ENCODE measurements around the gene NCOA3. TPM values are rescaled to one million over a fixed set of nuclear protein-coding genes. Genes with fewer than 3 reads are reported as not detected.

The NCOA3 gene
- total RNA-seq, 1 donor: 44.5 TPM

GRCh38 chr20:47612670-47613069, 111.0 kb downstream of the NCOA3 start:
- H2AFZ ChIP-seq (ENCODE audit: low read length): no peak overlapping the region
- DNase-seq (ENCODE audit: insufficient read length, low spot score, missing footprints): no peak
- H3K36me3 ChIP-seq (ENCODE audit: insufficient read depth, low read length): no peaks in the 10 kb centered on the region
- H4K20me1 ChIP-seq (ENCODE audit: insufficient read depth, low read length): no peaks in the 10 kb centered on the region
- H3K79me2 ChIP-seq (ENCODE audit: insufficient read depth, low read length): peaks cover 35% of the 10 kb centered on the region
- peaks cover 11% of the 10 kb centered on the region for H3K4me1 ChIP-seq (ENCODE audit: insufficient read depth, low read length)
- no peak for TF ChIP-seq CTCF (IDR thresholded peaks at IDR 0.05; ENCODE audit: extremely low read depth, low read depth, low read length)
- no peak overlapping the region for H3K4me2 ChIP-seq (ENCODE audit: insufficient read depth, low read length)
- no peaks in the 10 kb centered on the region for H3K27me3 ChIP-seq (ENCODE audit: insufficient read depth, low read length)
- no peak overlapping the region for H3K27ac ChIP-seq (ENCODE audit: low read depth, low read length)
- no peak overlapping the region for H3K4me3 ChIP-seq (ENCODE audit: insufficient read depth, low read length)
- no peaks in the 10 kb centered on the region for H3K9me3 ChIP-seq (ENCODE audit: low read depth, low read length)

GRCh38 chr20:47614703-47615309, 113.1 kb downstream of the NCOA3 start:
- Histone ChIP-seq H3K79me2 (ENCODE audit: insufficient read depth, low read length) (peaks cover 31% of the 10 kb centered on the region), H3K4me3 (ENCODE audit: insufficient read depth, low read length) (no peak overlapping the region), H3K27ac (ENCODE audit: low read depth, low read length) (no peak overlapping the region), H4K20me1 (ENCODE audit: insufficient read depth, low read length) (no peaks in the 10 kb centered on the region), H3K4me1 (ENCODE audit: insufficient read depth, low read length) (peaks cover 11% of the 10 kb centered on the region), H3K27me3 (ENCODE audit: insufficient read depth, low read length) (no peaks in the 10 kb centered on the region), H3K9me3 (ENCODE audit: low read depth, low read length) (no peaks in the 10 kb centered on the region), H3K36me3 (ENCODE audit: insufficient read depth, low read length) (no peaks in the 10 kb centered on the region), H2AFZ (ENCODE audit: low read length) (no peak overlapping the region), H3K4me2 (ENCODE audit: insufficient read depth, low read length) (no peak overlapping the region)
- TF ChIP-seq CTCF (IDR thresholded peaks at IDR 0.05; ENCODE audit: extremely low read depth, low read depth, low read length): no peak
- DNase-seq (ENCODE audit: insufficient read length, low spot score, missing footprints): peak; percentile 18

- Histone ChIP-seq H3K9me3 (ENCODE audit: low read depth, low read length) (no peaks in the 10 kb centered on the region), H4K20me1 (ENCODE audit: insufficient read depth, low read length) (no peaks in the 10 kb centered on the region), H3K27me3 (ENCODE audit: insufficient read depth, low read length) (no peaks in the 10 kb centered on the region), H3K4me1 (ENCODE audit: insufficient read depth, low read length) (no peaks in the 10 kb centered on the region), H3K79me2 (ENCODE audit: insufficient read depth, low read length) (peaks cover 9% of the 10 kb centered on the region), H3K4me2 (ENCODE audit: insufficient read depth, low read length) (no peak overlapping the region), H3K27ac (ENCODE audit: low read depth, low read length) (no peak overlapping the region), H2AFZ (ENCODE audit: low read length) (no peak overlapping the region), H3K36me3 (ENCODE audit: insufficient read depth, low read length) (peaks cover 14% of the 10 kb centered on the region), H3K4me3 (ENCODE audit: insufficient read depth, low read length) (no peak overlapping the region)
- no peak for TF ChIP-seq CTCF (IDR thresholded peaks at IDR 0.05; ENCODE audit: extremely low read depth, low read depth, low read length)
- DNase-seq (ENCODE audit: insufficient read length, low spot score, missing footprints): no peak
These were observed 116.8 kb downstream of the NCOA3 start for GRCh38 chr20:47618479-47618878.

GRCh38 chr20:47620808-47621805, 119.4 kb downstream of the NCOA3 start:
- peaks cover 22% of the 10 kb centered on the region for H3K36me3 ChIP-seq (ENCODE audit: insufficient read depth, low read length)
- no peaks in the 10 kb centered on the region for H3K9me3 ChIP-seq (ENCODE audit: low read depth, low read length)
- H3K27ac ChIP-seq (ENCODE audit: low read depth, low read length): no peak overlapping the region
- no peaks in the 10 kb centered on the region for H4K20me1 ChIP-seq (ENCODE audit: insufficient read depth, low read length)
- no peaks in the 10 kb centered on the region for H3K4me1 ChIP-seq (ENCODE audit: insufficient read depth, low read length)
- no peak overlapping the region for H2AFZ ChIP-seq (ENCODE audit: low read length)
- no peak overlapping the region for H3K4me3 ChIP-seq (ENCODE audit: insufficient read depth, low read length)
- peak; percentile 36 for DNase-seq (ENCODE audit: insufficient read length, low spot score, missing footprints)
- peak; percentile 85 for TF ChIP-seq CTCF (IDR thresholded peaks at IDR 0.05; ENCODE audit: extremely low read depth, low read depth, low read length)
- peaks cover 5% of the 10 kb centered on the region for H3K79me2 ChIP-seq (ENCODE audit: insufficient read depth, low read length)
- no peaks in the 10 kb centered on the region for H3K27me3 ChIP-seq (ENCODE audit: insufficient read depth, low read length)
- H3K4me2 ChIP-seq (ENCODE audit: insufficient read depth, low read length): no peak overlapping the region

Measured in osteoblast (primary cell).